ENCODE measurements around the gene HEMGN. TPM values are rescaled to one million over a fixed set of nuclear protein-coding genes. Genes with fewer than 3 reads are reported as not detected.
A peak's percentile ranks its signal among the peaks of the same experiment; 100 is the strongest.

Gene HEMGN
- total and polyA plus RNA-seq, 2 donors (not counting 1 experiment from before 2014, with no cell fraction given), result 0.06 TPM; not detected in 1

- 89% methylated on average over 7 of the region's 10 CpGs for WGBS (ENCODE audit: insufficient coverage)
- Histone ChIP-seq H3K9ac (ENCODE audit: low read length) (no peak overlapping the region), H3K27ac (ENCODE audit: low read length in 2 of 2) (no peak overlapping the region), H3K4me2 (replicated peaks; ENCODE audit: low read depth, low read length, poor library complexity, severe bottlenecking) (no peak overlapping the region), H3K4me3 (ENCODE audit: control extremely low read depth in 1 of 5, extremely low read depth in 1 of 5, insufficient read depth in 1 of 5, low read depth in 2 of 5, low read length in 4 of 5) (no peak overlapping the region), H3K79me2 (ENCODE audit: control insufficient read depth, insufficient read depth, low read length) (peaks cover 15% of the 10 kb centered on the region), H3K9me3 (ENCODE audit: control extremely low read depth in 1 of 3, control insufficient read depth in 2 of 3, insufficient read depth in 1 of 3, low read length in 2 of 3) (peaks cover 0 to 6% (median 0%) of the 10 kb centered on the region in 3 donors), H3K36me3 (replicated peaks in 1 of 2; ENCODE audit: control extremely low read depth in 1 of 2, control insufficient read depth in 1 of 2, extremely low read depth in 1 of 2, insufficient read depth in 2 of 2, low read length in 1 of 2) (no peaks in the 10 kb centered on the region), H2AFZ (ENCODE audit: insufficient read depth, low read depth, low read length, poor library complexity, severe bottlenecking) (no peak overlapping the region), H3K27me3 (replicated peaks in 1 of 4; ENCODE audit: control extremely low read depth in 1 of 4, control insufficient read depth in 3 of 4, insufficient read depth in 4 of 4, low read length in 3 of 4) (no peaks in the 10 kb centered on the region), H3K4me1 (ENCODE audit: control insufficient read depth in 2 of 2, insufficient read depth in 2 of 2, low read length in 2 of 2) (peaks cover 11 to 22% of the 10 kb centered on the region in 2 donors), H4K20me1 (ENCODE audit: control insufficient read depth, insufficient read depth, low read length, poor library complexity, severe bottlenecking) (no peaks in the 10 kb centered on the region)
- Mint-ChIP-seq H3K27me3 (no peaks in the 10 kb centered on the region), H3K27ac (no peak overlapping the region), H3K4me3 (peak overlapping the region; percentile 92), H3K9me3 (ENCODE audit: insufficient read depth) (no peaks in the 10 kb centered on the region), H3K4me1 (peaks cover 14% of the 10 kb centered on the region)
- intact Hi-C loops (cut with micrococcal nuclease), result loop anchor here (5.0 to 10.0 kb wide), 4 partner anchors 121 to 1566 kb away; partner anchors contain the start of genes TDRD7, XPA and ZNF367
- ChIA-PET CTCF (interaction anchor here (1.7 to 5.0 kb wide), 4 partner anchors 12 to 59 kb away, joined by 3 to 45 read pairs (median 7); partner anchors contain the start of gene TRMO), POLR2A (interaction anchor here (3.0 kb wide), 1 partner anchor 59 kb away, joined by 40 read pairs; the partner anchor contains the start of gene TRMO)
- no peak for ATAC-seq (ENCODE audit: low read depth)
- TF ChIP-seq EZH2 (IDR thresholded peaks at IDR 0.05; ENCODE audit: borderline replicate concordance, insufficient read depth, low read depth, low read length, poor library complexity, severe bottlenecking), result no peak
- TF ChIP-seq, protein P1, sequence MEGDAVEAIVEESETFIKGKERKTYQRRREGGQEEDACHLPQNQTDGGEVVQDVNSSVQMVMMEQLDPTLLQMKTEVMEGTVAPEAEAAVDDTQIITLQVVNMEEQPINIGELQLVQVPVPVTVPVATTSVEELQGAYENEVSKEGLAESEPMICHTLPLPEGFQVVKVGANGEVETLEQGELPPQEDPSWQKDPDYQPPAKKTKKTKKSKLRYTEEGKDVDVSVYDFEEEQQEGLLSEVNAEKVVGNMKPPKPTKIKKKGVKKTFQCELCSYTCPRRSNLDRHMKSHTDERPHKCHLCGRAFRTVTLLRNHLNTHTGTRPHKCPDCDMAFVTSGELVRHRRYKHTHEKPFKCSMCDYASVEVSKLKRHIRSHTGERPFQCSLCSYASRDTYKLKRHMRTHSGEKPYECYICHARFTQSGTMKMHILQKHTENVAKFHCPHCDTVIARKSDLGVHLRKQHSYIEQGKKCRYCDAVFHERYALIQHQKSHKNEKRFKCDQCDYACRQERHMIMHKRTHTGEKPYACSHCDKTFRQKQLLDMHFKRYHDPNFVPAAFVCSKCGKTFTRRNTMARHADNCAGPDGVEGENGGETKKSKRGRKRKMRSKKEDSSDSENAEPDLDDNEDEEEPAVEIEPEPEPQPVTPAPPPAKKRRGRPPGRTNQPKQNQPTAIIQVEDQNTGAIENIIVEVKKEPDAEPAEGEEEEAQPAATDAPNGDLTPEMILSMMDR (IDR thresholded peaks at IDR 0.05), result no peak
- DNase-seq, result no peak
Observed at GRCh38 chr9:97980918-97981845, 43.2 kb upstream of the HEMGN start.

DNA sequence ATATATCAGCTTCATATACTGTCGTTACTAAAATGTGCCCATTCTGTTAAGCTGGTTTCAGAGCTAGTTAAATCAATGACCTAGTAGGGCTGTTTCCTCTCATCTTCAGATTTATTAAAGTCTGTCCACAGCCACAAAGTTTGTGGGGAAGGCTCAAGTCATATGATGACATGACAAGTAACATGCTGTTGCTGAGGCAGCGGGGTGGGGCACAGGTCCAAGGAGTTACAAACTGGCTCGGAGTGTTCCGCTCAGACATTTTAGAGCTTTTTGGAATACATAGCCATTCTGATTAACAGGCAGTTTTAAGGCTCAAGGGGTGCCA, 42.5 kb upstream of the HEMGN start:
- H3K79me2 ChIP-seq (ENCODE audit: control insufficient read depth, insufficient read depth, low read length), result peaks cover 7% of the 10 kb centered on the region
- peaks cover 0 to 3% (median 0%) of the 10 kb centered on the region in 3 donors for H3K9me3 ChIP-seq (ENCODE audit: control extremely low read depth in 1 of 3, control insufficient read depth in 2 of 3, insufficient read depth in 1 of 3, low read length in 2 of 3)
- WGBS (ENCODE audit: insufficient coverage), result 89% methylated on average over 1 of the region's 4 CpGs
- ATAC-seq (ENCODE audit: low read depth) (no peak), DNase-seq (no peak)
- H3K4me1 ChIP-seq (ENCODE audit: control insufficient read depth in 2 of 2, insufficient read depth in 2 of 2, low read length in 2 of 2), result peaks cover 4 to 14% of the 10 kb centered on the region in 2 donors
- no peak overlapping the region for H3K9ac ChIP-seq (ENCODE audit: low read length)
- Mint-ChIP-seq H3K4me3 (no peak overlapping the region), H3K4me1 (peaks cover 9% of the 10 kb centered on the region), H3K27me3 (no peaks in the 10 kb centered on the region), H3K27ac (no peak overlapping the region), H3K9me3 (ENCODE audit: insufficient read depth) (no peaks in the 10 kb centered on the region)
- no peaks in the 10 kb centered on the region for H4K20me1 ChIP-seq (ENCODE audit: control insufficient read depth, insufficient read depth, low read length, poor library complexity, severe bottlenecking)
- POLR2A ChIA-PET, result no interaction called here
- H2AFZ ChIP-seq (ENCODE audit: insufficient read depth, low read depth, low read length, poor library complexity, severe bottlenecking), result no peak overlapping the region
- intact Hi-C loops (cut with micrococcal nuclease), result loop anchor here (5.0 to 10.0 kb wide), 4 partner anchors 122 to 1566 kb away; partner anchors contain the start of genes TDRD7, XPA and ZNF367
- CTCF ChIA-PET, result interaction anchor here (1.7 to 1.8 kb wide), 2 partner anchors 54 to 59 kb away, joined by 3 to 9 read pairs; partner anchors contain the start of gene TRMO
- no peak overlapping the region for H3K4me3 ChIP-seq (ENCODE audit: control extremely low read depth in 1 of 5, extremely low read depth in 1 of 5, insufficient read depth in 1 of 5, low read depth in 2 of 5, low read length in 4 of 5)
- no peaks in the 10 kb centered on the region for H3K36me3 ChIP-seq (replicated peaks in 1 of 2; ENCODE audit: control extremely low read depth in 1 of 2, control insufficient read depth in 1 of 2, extremely low read depth in 1 of 2, insufficient read depth in 2 of 2, low read length in 1 of 2)
- TF ChIP-seq EZH2 (IDR thresholded peaks at IDR 0.05; ENCODE audit: borderline replicate concordance, insufficient read depth, low read depth, low read length, poor library complexity, severe bottlenecking), result no peak
- TF ChIP-seq, protein P1 (IDR thresholded peaks at IDR 0.05), result no peak
- no peak overlapping the region for H3K27ac ChIP-seq (ENCODE audit: low read length in 2 of 2)
- H3K4me2 ChIP-seq (replicated peaks; ENCODE audit: low read depth, low read length, poor library complexity, severe bottlenecking), result no peak overlapping the region
- H3K27me3 ChIP-seq (replicated peaks in 1 of 4; ENCODE audit: control extremely low read depth in 1 of 4, control insufficient read depth in 3 of 4, insufficient read depth in 4 of 4, low read length in 3 of 4), result no peaks in the 10 kb centered on the region
